Inflammatory macrophage (primary cell): ENCODE data around the gene DCTN5.
"Not testable (repeated sequence)": the region's sequence is repeated elsewhere in the genome, so short reads cannot be mapped to it uniquely, and the experiment has no call there.

Experiments used
- DNase-seq, 2 donors: peaks; one replicate each; pipeline ENCODE4 v3.0.0-alpha.2; 2020 to 2022

DCTN5 gene

GRCh38 chr16:23694644-23695373 lies 53.5 kb downstream of the DCTN5 start:
- no peak for DNase-seq

DNA sequence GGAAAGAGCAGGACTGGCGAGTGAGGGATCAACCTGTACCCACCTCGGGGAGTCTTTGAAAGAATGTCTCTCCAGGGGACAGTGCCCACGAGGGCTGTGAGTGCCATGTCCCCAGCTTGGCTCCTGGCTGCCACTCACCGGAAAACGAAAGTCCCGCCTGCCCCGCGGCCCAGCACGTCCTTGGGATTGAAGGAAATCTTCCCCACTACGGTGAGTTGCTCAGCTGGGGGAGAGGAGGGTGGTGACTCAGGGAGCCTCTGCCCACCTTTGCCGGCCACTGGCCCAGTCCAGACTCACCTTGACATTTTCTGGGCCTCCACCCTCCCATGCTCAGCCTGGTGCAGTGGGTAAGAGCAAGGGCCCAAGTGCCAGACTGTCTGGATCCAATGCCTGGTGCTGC lies 54.5 kb downstream of the DCTN5 start:
- DNase-seq: no peak

DNA sequence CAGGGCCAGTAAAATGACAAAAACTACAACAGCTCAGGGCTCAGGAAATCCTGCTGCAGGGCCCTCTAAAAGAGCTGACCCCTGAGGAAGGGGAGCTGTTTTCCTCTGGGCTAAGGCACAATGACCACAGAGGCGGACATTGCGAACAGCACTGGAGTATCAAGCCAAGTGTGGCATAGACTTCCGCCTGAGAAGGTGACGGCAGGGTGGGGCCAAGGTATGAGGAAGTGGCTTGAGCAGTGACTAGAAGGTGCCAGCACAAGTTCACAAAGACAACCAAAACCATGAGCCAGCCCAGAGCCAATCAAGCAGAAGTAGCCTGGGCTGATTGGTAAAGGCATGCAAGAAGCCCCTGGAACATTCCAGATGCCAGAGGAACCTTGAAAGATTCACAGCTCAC lies 57.8 kb downstream of the DCTN5 start:
- DNase-seq: no peak

DNA sequence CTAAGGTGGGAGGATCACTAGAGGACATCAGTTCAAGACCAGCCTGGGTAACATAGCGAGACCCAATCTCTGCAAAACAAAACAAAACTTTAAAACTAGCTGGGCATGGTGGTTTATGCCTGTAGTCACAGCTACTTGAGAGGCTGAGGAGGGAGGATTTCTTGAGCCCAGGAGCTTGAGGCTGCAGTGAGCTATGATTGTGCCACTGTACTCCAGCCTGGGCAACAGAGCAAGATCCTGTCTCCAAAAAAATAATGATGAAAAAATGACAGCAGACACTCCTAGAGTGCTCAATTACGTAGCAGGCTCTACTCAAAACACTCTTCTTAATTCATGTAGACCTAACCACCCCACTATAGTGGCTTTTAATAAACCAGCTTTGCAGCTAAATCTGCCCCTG lies 58.8 kb downstream of the DCTN5 start:
- no peak for DNase-seq

GRCh38 chr16:23700509-23700908 lies 59.2 kb downstream of the DCTN5 start:
- DNase-seq: no peak

DNA sequence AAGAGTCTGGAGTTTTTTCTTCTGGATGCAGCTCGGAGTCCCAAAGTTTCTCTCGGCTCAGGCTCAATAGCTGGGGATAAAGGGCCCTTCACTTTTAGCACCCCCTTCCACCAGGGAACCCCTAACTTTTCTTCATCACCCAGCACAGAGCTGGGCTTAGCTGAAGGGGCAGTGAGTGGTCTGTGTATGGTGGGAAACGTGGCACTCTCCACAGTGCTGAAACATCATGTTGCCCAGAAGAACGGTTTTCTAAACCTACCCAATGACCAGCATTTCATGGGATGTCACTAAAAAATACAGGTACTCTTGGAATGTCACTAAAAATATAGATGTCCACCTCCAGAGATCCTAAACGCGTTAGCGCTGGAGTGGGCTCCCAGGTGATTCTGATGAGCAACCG lies 59.8 kb downstream of the DCTN5 start:
- no peak for DNase-seq

- no peak for DNase-seq
Measured at GRCh38 chr16:23702951-23703350, 61.7 kb downstream of the DCTN5 start.

- DNase-seq: peak in 1 of 2 donors; percentile 9
Measured at GRCh38 chr16:23704772-23705516, 63.7 kb downstream of the DCTN5 start.

GRCh38 chr16:23705517-23705902 lies 64.2 kb downstream of the DCTN5 start:
- no peak for DNase-seq

- DNase-seq: no peak
Measured at GRCh38 chr16:23706439-23706838, 65.2 kb downstream of the DCTN5 start.

- DNase-seq: no peak
Measured at GRCh38 chr16:23709536-23709935, 68.3 kb downstream of the DCTN5 start.

DNA sequence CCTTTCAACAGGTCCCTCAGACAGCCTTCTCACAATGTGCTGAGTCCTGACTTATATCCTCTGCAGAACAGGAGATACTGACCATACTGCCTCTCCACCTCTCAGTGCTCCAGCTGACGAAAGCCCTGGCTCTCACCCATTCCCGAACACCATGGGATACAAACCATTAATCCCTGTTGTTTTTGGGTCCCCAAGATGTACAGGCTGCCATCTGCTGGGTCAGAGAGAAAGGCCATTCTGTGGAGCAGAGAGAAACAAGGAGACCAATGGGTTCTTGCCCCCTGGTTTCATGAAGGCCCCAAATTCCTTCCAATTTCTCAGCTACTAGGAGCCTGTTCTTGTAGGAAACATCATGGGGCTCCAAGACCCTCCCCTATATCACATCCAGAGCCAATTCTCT lies 68.7 kb downstream of the DCTN5 start:
- no peak for DNase-seq

- no peak for DNase-seq
Measured at GRCh38 chr16:23710504-23710903, 69.2 kb downstream of the DCTN5 start.

DNA sequence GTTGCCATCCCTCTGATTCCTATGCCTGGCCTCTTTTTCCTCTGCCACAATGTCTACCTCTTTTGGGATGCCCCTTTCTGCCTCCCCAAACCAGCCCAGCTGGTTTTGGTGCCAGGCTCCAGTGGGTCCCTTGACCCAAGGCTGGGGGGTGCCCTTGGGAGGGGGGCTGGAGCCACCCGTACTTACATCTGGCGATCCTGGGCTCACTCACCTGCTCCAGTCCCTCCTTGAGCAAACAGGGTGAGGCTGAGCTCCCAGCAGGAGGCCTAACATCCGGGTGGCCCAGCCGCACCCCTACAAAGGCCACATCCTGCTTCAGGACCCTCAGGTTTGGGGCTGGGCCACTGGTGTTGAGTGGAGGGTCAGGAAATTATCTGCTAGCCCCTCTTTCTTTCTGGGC lies 70.5 kb downstream of the DCTN5 start:
- no peak for DNase-seq

DNA sequence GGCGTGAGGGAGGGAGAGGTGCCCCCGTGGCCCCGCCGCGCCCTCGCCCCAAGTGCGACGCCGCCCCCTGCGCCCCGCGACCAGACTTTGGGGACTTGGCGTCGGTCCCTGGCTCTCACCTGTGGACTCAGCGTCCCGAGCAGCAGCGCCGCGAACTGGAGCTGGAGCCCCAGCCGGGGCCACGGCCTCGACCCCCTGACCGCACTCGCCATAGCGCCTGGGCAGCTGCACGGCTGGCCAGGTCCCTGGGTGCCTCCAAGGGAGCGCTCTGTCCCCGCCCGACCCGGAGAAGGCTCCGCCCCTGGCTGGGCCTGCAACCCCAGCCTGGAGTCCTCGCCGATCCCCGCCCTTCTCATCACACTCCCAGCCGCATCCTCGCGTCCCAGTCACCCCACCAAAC lies 71.7 kb downstream of the DCTN5 start, which contains the start of gene ERN2:
Gene ERN2, minus strand, starts transcription at position 247 of the 400 bp plus-strand sequence. Its CDS starts 35 bp downstream, at position 212.
- DNase-seq: no peak

GRCh38 chr16:23716484-23716883 lies 75.2 kb downstream of the DCTN5 start:
- no peak for DNase-seq

GRCh38 chr16:23722613-23723240 lies 81.5 kb downstream of the DCTN5 start:
- not testable (repeated sequence) for DNase-seq

- no peak for DNase-seq
Measured at GRCh38 chr16:23724096-23724784, 83.0 kb downstream of the DCTN5 start.

- no peak for DNase-seq
Measured at GRCh38 chr16:23724785-23725131, 83.5 kb downstream of the DCTN5 start.

DNA sequence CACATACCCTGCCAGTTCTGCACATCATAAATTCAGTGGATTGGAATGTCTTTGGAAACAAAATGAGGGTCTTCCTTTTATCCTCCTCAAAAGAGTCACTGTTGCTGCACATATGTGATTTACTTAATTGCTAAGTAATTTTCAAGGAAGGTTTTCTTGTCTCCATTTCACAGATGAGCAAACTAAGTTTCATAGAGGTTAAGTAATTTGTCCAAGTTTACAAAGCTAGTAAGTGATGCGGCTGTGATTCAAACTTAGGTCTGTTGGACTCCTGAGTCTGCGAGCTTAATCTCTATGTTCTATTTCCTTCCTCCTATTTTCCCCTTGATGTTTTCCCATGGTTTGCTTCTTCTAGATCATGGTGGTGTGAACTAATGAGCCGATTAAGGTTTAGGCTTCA lies 85.4 kb downstream of the DCTN5 start:
- no peak for DNase-seq
